22Rv1 (cell line): ENCODE results near the gene CORO2B.

Source experiments
- H3K27ac ChIP-seq: fragments of 450-650 bp; 2 replicates; pipeline ENCODE4 v1.5.1; 2017
- ZFX ChIP-seq: fragments of 450-650 bp; IDR thresholded peaks from 2 replicates; pipeline ENCODE4 v1.6.1; 2017; ENCODE audit warnings: antibody characterized with exemption, borderline replicate concordance
- TF ChIP-seq, protein P1 (sequence below): fragments of 450-650 bp; IDR thresholded peaks from 2 replicates; pipeline ENCODE4 v1.5.1; 2017; ENCODE audit warnings: mild to moderate bottlenecking

Gene CORO2B

DNA sequence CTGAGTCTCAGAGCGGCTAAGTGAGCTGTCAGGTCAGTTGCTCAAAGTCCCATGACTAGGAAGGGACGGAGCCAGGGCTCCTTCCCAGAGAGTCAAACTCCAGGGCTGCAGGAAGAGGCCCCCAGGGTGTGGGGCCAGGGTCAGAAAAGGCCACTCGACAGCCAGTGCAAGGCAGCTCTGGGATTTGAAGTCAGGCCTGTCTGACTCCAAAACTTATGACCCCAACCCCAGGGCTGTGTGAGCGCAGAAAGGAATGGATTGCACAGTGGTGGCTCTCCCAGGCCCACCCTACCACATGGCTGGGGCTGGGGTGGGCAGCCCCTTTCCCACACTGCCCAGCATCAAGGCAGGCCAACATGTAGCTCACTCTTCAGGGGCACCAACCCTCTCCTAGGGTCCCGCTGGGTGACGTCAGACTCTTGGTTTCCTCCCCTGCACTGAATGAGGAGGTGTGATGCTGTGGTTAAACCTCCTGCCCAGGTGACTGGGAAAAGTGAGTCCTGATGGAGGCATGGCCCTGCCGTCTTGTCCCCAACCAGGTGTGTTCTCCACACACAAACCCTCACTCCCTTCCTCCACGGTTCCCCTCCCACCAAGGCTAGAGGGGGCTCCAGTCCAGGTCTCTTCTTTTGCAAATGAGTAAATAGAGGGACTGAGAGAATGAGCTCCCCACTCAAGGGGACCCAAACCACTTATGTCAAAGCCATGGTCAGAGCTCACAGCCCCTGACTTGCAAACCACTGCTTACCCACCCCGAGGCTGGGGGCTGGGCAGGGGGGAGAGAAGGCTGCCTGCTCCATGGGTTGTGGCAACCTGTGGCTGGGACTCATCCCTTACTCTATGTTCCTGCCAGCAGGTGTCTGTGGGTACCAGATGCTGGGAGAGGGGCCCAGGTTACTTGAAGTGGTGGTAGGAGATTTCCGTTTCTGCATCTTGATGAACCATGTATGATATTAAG, 23.8 kb upstream of the CORO2B start:
- no peak overlapping the region for H3K27ac ChIP-seq
- TF ChIP-seq, protein P1, sequence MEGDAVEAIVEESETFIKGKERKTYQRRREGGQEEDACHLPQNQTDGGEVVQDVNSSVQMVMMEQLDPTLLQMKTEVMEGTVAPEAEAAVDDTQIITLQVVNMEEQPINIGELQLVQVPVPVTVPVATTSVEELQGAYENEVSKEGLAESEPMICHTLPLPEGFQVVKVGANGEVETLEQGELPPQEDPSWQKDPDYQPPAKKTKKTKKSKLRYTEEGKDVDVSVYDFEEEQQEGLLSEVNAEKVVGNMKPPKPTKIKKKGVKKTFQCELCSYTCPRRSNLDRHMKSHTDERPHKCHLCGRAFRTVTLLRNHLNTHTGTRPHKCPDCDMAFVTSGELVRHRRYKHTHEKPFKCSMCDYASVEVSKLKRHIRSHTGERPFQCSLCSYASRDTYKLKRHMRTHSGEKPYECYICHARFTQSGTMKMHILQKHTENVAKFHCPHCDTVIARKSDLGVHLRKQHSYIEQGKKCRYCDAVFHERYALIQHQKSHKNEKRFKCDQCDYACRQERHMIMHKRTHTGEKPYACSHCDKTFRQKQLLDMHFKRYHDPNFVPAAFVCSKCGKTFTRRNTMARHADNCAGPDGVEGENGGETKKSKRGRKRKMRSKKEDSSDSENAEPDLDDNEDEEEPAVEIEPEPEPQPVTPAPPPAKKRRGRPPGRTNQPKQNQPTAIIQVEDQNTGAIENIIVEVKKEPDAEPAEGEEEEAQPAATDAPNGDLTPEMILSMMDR, result no peak
- TF ChIP-seq ZFX, result no peak

DNA sequence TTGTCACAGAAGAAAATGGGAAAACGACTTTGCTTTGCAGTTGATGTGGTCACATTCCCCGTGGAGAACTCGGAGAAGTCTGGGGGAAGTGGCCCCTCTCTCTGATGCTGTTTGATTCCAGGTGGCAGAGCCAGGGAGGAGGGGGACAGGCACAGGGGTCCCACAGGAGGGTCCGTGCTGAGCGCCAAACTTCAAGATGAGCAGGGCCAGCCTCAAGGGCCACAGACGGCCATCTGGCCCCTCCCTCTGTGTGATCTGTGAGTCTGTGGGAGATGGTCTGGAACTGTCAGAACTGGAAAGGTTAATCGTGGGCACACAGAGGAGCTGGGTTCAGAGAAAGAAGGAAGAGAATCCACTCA, 23.1 kb upstream of the CORO2B start:
- TF ChIP-seq ZFX, result no peak
- TF ChIP-seq, protein P1, result no peak

DNA sequence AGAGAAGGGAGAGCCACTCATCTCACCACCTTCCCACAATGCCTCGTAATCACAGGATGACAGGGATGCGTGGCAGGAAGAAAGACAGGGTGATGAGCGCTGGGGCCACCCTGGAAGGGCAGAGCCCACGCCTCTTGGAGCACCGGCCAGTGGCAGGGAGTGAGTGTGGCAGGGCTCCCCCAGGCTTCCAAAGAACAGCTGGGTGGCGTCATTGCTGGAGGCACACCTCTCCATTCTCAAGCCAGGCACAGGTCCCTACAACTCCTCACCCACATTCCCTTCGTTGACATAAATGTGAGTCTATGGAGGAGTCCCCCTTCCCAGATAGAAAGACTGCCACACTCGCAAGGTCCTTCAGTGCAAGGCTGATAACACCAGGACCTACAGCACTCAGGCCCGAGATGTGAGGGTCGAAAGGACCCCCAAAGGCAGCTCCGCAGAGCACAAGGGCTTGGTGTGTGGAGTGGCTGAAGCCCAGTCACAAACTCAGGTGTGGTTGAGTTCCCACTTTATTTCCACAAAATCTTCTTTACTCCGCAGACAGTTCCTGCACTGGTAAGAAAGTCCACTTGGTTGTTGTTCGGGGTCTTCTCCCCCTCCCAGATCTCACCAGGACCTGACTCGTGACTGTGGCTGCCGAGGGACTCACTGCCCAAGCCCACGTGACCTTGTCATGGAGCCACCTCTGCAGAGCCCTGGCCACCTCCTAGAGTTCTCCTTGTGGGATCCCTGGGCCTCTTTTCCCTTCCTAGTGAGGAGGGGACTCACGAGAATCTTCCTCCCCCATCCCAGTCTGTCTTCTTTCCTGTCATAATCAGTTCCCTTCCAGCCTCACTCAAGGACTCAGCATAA, 22.4 kb upstream of the CORO2B start:
- TF ChIP-seq, protein P1, result no peak
- no peak for TF ChIP-seq ZFX
- H3K27ac ChIP-seq, result no peak overlapping the region

More for the DNA sequence above, 23.1 kb upstream of the CORO2B start:
- H3K27ac ChIP-seq, result no peak overlapping the region

DNA sequence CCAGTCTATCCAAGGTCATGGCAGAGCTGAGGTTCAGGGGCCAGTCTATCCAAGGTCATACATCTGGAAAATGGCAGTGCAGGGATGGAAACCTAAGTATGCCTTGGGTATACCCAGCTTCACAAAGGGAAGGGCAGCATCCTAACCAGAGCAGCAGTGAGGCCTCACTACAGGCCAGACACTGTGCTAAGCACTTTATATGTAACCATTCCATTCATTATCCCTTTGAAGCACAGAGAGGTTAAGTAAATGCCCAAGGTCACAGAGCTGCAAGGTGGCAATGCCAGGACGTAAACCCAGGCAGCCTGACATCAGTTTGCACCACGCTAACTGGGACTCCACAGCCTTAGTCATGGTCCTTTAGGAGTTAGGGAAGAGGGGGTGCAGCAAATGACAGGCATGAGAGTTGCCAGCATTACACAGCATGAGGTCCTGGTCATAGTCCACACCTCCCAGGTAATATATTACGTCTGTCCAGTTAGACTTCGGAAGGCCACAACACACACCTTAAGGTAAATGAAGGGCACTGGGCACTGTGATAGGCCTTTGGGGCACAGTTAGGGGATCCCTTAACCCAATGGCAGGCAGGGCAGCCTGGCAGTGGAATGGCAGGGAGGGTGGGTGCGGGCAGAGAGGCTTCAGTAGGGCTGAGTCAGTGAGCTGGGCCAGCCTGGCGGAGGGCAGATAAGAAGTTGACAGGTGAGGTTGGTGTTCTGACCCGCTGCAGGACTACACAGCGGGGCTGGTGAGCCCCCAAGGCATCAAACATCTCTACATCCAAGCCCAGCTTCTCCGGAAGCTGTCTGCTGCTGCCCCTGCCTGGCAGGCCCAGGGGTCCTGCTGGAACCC, 21.1 kb upstream of the CORO2B start:
- H3K27ac ChIP-seq, result no peak overlapping the region
- TF ChIP-seq ZFX, result no peak
- TF ChIP-seq, protein P1, result no peak

DNA sequence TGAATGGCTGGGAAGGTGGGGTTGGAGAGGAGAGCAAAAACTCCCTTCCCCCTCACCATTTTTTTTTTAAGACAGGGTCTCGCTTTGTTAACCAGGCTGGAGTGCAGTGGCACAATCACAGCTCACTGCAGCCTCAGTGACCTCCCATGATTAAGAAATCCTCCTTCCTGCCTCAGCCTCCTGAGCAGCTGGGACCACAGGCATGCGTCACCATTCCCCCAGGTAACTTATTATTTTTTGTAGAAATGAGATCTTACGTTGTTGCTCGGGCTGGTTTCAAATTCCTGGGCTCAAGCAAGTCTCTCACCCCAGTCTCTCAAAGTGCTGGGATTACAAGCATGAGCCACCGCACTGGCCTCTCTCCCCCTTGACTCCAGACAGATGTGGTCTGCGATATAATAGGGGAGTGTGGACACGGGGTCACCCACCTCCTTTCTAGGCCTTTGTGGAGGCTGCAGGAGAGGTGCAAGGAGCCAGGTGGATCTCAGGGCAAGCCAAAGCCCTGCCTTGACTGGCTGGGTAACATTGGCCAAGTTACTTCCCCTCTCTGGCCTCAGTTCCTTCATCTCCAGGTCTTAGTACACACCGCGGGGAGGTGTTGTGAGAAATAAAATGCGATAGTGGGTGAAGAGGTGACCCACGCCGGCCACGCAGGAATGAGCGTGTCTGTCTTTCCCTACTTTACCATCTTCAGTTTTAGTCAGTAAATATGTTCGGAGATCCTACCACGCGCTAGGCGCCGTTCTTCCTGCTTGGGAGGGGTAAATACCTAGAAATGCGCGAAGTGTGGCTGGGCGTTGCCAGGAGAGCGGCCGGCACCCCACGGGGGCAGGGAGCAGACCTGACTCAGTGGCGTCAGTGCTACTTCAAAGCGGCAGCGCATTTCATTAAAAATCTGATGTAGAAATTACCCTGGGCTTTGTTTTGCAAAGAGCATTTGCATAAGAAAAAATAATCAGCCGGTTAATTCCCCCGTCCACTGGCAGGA, 20.2 kb upstream of the CORO2B start:
- no peak overlapping the region for H3K27ac ChIP-seq
- TF ChIP-seq ZFX, result no peak
- TF ChIP-seq, protein P1, result no peak
